ENCODE measurements around the gene ZNF554.

Gene ZNF554

GRCh38 chr19:2798158-2798685 is 21.4 kb upstream of the ZNF554 start:
- Mint-ChIP-seq H3K36me3 (ENCODE audit: low read depth) (peaks cover 53% of the 10 kb centered on the region), H3K27me3 (no peaks in the 10 kb centered on the region), H3K9me3 (no peaks in the 10 kb centered on the region), H3K27ac (no peak overlapping the region), H3K4me1 (ENCODE audit: low read depth) (peaks cover 8% of the 10 kb centered on the region), H3K4me3 (no peak overlapping the region)

GRCh38 chr19:2798733-2799132 is 20.9 kb upstream of the ZNF554 start:
- peaks cover 13% of the 10 kb centered on the region for H3K4me1 Mint-ChIP-seq (ENCODE audit: low read depth)
- no peaks in the 10 kb centered on the region for H3K27me3 Mint-ChIP-seq
- no peaks in the 10 kb centered on the region for H3K9me3 Mint-ChIP-seq
- H3K36me3 Mint-ChIP-seq (ENCODE audit: low read depth): peaks cover 48% of the 10 kb centered on the region
- H3K27ac Mint-ChIP-seq: no peak overlapping the region
- H3K4me3 Mint-ChIP-seq: no peak overlapping the region

GRCh38 chr19:2799273-2800020 is 20.2 kb upstream of the ZNF554 start:
- Mint-ChIP-seq H3K4me1 (ENCODE audit: low read depth) (peaks cover 18% of the 10 kb centered on the region), H3K4me3 (no peak overlapping the region), H3K27ac (no peak overlapping the region), H3K36me3 (ENCODE audit: low read depth) (peaks cover 48% of the 10 kb centered on the region), H3K9me3 (no peaks in the 10 kb centered on the region), H3K27me3 (no peaks in the 10 kb centered on the region)

GRCh38 chr19:2800506-2800905 is 19.2 kb upstream of the ZNF554 start:
- H3K27me3 Mint-ChIP-seq: no peaks in the 10 kb centered on the region
- no peak overlapping the region for H3K27ac Mint-ChIP-seq
- H3K36me3 Mint-ChIP-seq (ENCODE audit: low read depth): peaks cover 51% of the 10 kb centered on the region
- H3K9me3 Mint-ChIP-seq: no peaks in the 10 kb centered on the region
- H3K4me3 Mint-ChIP-seq: no peak overlapping the region
- peaks cover 18% of the 10 kb centered on the region for H3K4me1 Mint-ChIP-seq (ENCODE audit: low read depth)

- Mint-ChIP-seq H3K4me1 (ENCODE audit: low read depth) (peaks cover 18% of the 10 kb centered on the region), H3K9me3 (no peaks in the 10 kb centered on the region), H3K27ac (no peak overlapping the region), H3K36me3 (ENCODE audit: low read depth) (peaks cover 42% of the 10 kb centered on the region), H3K27me3 (no peaks in the 10 kb centered on the region), H3K4me3 (no peak overlapping the region)
Measured at GRCh38 chr19:2802826-2803225, 16.8 kb upstream of the ZNF554 start.

DNA sequence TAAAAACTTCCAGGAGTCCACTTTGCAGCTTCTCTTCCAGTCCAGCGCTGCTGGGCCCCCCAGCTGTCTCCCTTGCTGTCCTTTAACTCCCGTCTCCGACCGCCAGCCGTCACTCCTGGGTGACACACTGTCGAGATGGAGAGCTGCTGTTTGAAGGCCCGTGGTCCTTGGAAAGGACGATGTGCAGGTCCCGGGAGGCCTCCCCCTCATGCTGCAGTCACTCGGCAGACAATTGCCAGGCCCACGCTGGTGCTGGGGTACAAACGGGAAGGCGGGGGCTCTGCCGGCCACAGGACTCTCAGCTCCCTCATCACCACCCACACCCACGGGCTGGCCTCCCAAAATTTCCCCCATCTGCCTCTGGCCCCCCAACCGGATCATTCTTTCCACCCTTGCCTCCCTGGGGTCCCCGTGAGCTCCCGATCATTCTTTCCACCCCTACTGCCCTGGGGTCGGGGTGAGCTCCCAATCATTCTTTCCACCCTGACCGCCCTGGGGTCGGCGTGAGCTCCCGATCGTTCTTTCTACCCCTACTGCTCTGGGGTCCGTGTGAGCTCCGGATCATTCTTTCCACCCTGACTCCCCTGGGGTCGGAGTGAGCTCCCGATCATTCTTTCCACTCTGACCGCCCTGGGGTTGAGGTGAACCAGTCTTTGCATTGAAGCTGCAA is 16.0 kb upstream of the ZNF554 start:
- H3K4me3 Mint-ChIP-seq: no peak overlapping the region
- no peaks in the 10 kb centered on the region for H3K27me3 Mint-ChIP-seq
- H3K9me3 Mint-ChIP-seq: no peaks in the 10 kb centered on the region
- H3K4me1 Mint-ChIP-seq (ENCODE audit: low read depth): peaks cover 18% of the 10 kb centered on the region
- peaks cover 44% of the 10 kb centered on the region for H3K36me3 Mint-ChIP-seq (ENCODE audit: low read depth)
- H3K27ac Mint-ChIP-seq: peak overlapping the region; percentile 76

DNA sequence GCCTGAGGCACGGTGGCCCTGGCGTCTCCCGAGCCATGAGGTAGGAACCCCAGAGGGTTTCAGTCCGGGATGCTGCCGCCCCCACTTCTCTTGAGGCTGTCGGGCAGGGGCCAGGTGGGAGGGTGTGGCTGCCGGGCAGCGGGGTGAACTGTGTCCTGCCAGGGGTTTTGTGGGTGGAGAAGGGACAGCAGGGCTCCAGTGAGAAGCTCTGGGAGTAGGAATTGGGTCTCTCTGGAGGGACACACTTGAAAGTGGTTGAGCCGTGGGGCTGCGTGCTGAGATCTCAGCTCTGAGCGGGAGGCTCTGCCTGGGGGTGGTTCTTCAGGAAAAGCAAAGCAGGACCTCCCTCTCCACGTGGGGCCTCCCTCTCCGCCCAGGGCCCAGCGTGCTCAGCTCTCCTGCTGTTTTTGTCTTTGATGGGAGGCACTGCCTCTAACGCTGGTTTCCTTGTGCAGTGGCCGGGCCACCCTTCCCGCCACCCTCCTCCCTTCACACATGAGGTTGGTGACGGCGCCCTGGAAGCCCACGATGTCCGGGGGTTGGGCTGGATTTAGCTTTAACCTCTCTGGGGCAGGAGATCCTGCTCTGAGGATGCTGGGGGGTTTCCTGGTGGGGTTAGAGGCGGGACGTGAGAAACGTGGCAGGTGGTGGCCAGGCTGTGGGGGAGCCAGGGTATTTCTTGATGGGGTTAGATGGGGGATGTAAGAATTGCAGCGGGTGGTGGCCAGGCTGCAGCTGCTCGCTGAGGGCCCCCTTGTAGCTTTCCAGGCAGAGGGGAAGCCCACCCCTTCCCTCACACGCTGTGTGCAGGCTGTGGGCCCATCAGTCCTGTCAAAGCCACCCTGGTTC is 15.3 kb upstream of the ZNF554 start:
- Mint-ChIP-seq H3K9me3 (no peaks in the 10 kb centered on the region), H3K36me3 (ENCODE audit: low read depth) (peaks cover 48% of the 10 kb centered on the region), H3K27ac (peak overlapping the region; percentile 76), H3K4me1 (ENCODE audit: low read depth) (peaks cover 18% of the 10 kb centered on the region), H3K4me3 (no peak overlapping the region), H3K27me3 (no peaks in the 10 kb centered on the region)

GRCh38 chr19:2805261-2805900 is 14.3 kb upstream of the ZNF554 start:
- Mint-ChIP-seq H3K4me3 (no peak overlapping the region), H3K36me3 (ENCODE audit: low read depth) (peaks cover 48% of the 10 kb centered on the region), H3K27ac (no peak overlapping the region), H3K9me3 (no peaks in the 10 kb centered on the region), H3K27me3 (no peaks in the 10 kb centered on the region), H3K4me1 (ENCODE audit: low read depth) (peaks cover 18% of the 10 kb centered on the region)

DNA sequence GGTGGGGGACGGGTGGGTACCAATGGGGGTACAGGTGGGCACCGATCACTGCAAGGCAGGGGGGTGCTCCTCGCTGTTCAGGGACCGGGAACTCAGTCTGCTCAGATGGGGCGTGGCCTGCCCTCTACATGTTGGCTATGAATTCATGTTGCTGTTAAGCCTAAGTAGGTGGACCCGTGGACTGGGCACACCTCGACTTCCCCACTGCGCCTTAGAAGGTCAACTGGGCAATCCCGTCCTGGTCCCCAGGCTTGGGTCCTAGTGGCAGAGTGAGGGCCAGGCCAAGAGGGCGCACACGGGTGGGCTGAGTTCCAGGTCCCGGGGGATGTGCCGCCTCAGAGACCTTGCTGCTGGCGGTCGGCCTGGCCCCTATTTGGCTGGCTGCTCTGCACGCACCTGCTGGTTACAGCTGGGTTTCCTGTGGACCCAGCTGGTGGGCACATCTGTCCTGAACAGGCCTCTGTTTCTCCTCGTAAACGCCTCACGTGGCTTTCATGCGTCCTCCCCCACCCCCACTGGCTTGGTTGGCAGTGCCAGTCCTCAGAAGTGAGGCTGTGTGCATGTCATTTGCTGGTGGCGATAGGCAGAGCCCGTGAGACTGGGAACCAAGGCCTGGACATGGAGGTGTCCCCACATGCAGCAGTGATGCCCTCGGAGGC is 13.5 kb upstream of the ZNF554 start:
- Mint-ChIP-seq H3K27me3 (no peaks in the 10 kb centered on the region), H3K4me1 (ENCODE audit: low read depth) (peaks cover 18% of the 10 kb centered on the region), H3K9me3 (no peaks in the 10 kb centered on the region), H3K27ac (no peak overlapping the region), H3K36me3 (ENCODE audit: low read depth) (peaks cover 47% of the 10 kb centered on the region), H3K4me3 (no peak overlapping the region)

DNA sequence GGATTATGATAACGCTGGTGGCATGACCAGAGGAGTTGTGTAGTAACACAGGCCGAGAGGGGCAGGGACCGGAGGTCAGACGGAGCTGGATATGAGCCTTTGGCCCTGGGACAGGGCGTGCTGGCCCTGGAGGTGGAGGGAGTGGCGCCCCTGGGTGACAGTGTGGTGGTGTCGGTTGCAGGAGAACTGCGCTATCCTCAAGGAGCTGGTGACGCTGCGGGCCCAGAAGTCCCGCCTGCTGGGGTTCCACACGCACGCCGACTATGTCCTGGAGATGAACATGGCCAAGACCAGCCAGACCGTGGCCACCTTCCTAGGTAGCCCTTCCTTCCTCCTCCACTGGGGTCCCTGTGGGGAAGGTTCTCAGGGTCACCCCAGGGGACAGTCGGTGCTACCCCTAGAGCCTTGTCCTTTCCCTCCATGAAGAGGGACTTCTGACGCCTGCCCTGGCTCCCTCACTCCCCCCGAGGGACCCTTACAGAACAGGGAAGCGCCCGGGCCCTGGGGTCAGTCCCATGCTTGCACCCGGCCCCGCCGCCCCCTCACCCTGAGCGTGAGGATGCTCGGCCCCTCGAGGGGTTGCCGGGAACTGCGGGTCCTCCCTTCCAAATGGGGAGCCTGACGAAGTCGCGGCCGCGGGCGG is 12.8 kb upstream of the ZNF554 start:
- H3K4me3 Mint-ChIP-seq: no peak overlapping the region
- H3K27ac Mint-ChIP-seq: no peak overlapping the region
- H3K36me3 Mint-ChIP-seq (ENCODE audit: low read depth): peaks cover 40% of the 10 kb centered on the region
- H3K27me3 Mint-ChIP-seq: no peaks in the 10 kb centered on the region
- no peaks in the 10 kb centered on the region for H3K9me3 Mint-ChIP-seq
- peaks cover 18% of the 10 kb centered on the region for H3K4me1 Mint-ChIP-seq (ENCODE audit: low read depth)

DNA sequence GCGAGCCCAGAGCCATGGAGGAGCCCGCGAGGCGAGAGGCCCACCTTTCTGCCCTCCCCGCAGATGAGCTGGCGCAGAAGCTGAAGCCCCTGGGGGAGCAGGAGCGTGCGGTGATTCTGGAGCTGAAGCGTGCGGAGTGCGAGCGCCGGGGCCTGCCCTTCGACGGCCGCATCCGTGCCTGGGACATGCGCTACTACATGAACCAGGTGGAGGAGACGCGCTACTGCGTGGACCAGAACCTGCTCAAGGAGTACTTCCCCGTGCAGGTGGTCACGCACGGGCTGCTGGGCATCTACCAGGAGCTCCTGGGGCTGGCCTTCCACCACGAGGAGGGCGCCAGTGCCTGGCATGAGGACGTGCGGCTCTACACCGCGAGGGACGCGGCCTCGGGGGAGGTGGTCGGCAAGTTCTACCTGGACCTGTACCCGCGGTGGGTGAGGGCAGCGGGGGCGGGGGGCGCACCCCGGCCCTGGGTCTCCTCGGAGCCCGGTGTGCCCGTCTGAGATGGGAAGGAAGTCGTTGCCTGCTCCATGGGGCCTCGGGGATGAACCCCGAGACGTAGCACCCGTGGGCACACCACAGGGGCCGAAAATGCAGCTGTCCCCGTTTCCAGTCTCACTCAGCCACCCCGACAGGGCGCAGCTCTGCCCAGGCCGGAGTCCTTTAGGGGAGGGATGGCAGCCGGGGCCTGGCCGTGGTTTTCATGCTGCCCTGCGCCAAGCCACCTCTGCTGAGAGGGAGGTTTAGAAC is 12.1 kb upstream of the ZNF554 start:
- no peaks in the 10 kb centered on the region for H3K27me3 Mint-ChIP-seq
- no peak overlapping the region for H3K4me3 Mint-ChIP-seq
- H3K36me3 Mint-ChIP-seq (ENCODE audit: low read depth): peaks cover 35% of the 10 kb centered on the region
- H3K4me1 Mint-ChIP-seq (ENCODE audit: low read depth): peaks cover 16% of the 10 kb centered on the region
- no peaks in the 10 kb centered on the region for H3K9me3 Mint-ChIP-seq
- H3K27ac Mint-ChIP-seq: no peak overlapping the region

DNA sequence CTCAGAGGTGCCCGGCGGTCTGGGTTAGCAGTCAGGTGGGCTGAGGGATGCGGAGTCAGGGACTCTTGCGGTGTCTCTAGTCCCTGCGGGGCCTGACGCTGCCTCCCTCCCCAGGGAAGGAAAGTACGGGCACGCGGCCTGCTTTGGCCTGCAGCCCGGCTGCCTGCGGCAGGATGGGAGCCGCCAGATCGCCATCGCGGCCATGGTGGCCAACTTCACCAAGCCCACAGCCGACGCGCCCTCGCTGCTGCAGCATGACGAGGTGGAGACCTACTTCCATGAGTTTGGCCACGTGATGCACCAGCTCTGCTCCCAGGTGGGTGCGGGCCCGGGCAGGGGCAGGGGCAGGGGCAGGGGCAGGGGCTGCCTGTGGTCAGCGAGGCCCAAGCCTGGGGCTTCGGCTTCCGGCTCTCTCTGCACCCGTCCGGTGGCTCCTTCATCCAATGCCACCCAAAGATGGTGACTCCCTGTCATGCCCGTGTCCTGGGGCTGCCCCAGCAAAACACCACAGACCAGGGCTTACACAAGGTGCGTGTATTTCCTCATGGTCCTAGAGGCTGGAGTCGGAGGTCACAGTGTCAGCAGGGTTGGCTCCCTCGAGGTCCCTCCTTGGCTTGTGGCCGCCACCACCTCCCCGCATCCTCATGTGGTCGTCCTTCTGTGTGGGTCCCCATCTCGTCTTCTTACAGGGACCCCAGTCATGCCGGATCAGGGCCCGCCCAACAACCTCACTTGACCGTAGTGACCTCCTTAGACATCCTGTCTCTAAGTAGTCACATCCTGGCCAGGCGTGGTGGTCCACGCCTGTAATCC is 11.3 kb upstream of the ZNF554 start:
- H3K9me3 Mint-ChIP-seq: no peaks in the 10 kb centered on the region
- no peaks in the 10 kb centered on the region for H3K27me3 Mint-ChIP-seq
- H3K4me1 Mint-ChIP-seq (ENCODE audit: low read depth): peaks cover 8% of the 10 kb centered on the region
- no peak overlapping the region for H3K4me3 Mint-ChIP-seq
- no peak overlapping the region for H3K27ac Mint-ChIP-seq
- H3K36me3 Mint-ChIP-seq (ENCODE audit: low read depth): peaks cover 28% of the 10 kb centered on the region

Measured in stimulated activated naive CD8-positive, alpha-beta T cell treated with anti-CD3 and anti-CD28 coated beads, Interleukin-15, Interleukin-2, amounts not matched to agents 100 ng/mL and 50 ng/mL, for 24 hours (primary cell).